Right renal pelvis (tissue), 4 donors: ENCODE results near the gene DPF3. TPM values are rescaled to one million over a fixed set of nuclear protein-coding genes. Genes with fewer than 3 reads are reported as not detected.

Experiments used
- DNase-seq, 4 donors: peaks; one replicate each; pipeline ENCODE4 v3.0.0-alpha.2; 2013; ENCODE audit warnings: low read depth in 4 of 4, low spot score in 3 of 4, missing footprints in 1 of 4
- polyA plus RNA-seq, 4 donors: library from polyadenylated mRNA; unstranded; fragments of 120-200 nt; gene quantifications; one replicate each; pipeline ENCODE4 v1.2.1, GENCODE V29; 2013; ENCODE audit not compliant: insufficient read length in 4 of 4

Gene DPF3
- polyA plus RNA-seq, 4 donors: 4.1 to 6.2 (median 5.0) TPM

GRCh38 chr14:72845196-72845595, 48.7 kb downstream of the DPF3 start:
- DNase-seq: no peak

DNA sequence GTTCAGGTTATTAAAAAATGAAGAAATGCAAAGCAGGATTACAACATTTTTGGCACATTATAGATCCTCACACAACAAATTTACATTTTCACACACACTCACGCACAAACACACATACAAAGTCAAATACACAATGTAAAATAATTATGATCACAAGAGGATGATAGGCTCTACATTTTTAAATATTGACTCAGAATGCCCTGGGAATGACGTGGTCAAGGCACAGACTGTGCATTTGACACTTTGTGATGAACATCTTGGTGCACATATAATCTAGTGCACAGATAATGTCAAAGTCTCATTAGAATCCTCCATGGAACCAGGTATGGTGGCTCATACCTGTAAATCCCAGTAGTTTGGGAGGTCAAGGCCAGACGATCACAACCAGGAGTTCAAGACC, 49.4 kb downstream of the DPF3 start:
- no peak for DNase-seq

GRCh38 chr14:72839753-72840607, 53.9 kb downstream of the DPF3 start:
- DNase-seq: no peak

DNA sequence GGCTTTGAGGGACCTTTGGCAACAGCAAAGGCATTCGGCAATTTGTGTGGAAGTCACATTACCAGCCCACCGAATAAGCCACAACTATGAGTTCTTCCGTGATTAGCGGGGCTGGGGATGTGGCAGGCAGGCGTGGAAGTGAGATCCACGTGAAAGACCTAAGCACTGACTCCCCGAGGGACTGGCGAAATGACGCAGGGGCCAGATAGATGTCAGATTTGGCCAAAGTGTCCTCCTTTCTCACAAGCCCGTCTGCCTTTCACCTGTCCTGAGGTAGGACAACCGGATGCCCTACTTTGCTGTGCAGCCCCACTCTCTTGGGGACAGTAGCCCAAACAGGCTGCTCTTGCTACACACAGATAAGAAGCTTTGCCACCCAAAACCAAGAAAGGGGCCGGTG, 54.5 kb downstream of the DPF3 start:
- no peak for DNase-seq

- DNase-seq: no peak
These were observed 57.8 kb downstream of the DPF3 start for GRCh38 chr14:72836085-72836484.

DNA sequence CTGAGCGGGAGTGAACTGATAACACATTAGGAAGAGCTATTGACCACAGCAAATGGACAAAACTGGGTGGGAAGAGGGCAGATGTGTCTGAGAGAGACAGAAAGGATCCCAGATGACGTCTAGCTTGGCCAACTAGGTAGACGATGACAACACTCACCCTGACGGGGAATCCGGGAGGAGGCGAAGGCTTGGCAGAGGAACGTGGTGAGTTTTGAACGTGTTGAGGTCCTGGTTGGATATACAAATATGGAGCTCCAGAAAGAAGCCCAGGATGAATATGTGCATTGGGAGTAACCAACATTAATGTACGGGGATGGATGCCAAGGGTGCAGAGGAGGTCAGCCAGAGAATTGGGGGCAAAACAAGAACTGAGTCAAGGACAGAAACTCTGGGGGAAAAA, 60.7 kb downstream of the DPF3 start:
- no peak for DNase-seq

DNA sequence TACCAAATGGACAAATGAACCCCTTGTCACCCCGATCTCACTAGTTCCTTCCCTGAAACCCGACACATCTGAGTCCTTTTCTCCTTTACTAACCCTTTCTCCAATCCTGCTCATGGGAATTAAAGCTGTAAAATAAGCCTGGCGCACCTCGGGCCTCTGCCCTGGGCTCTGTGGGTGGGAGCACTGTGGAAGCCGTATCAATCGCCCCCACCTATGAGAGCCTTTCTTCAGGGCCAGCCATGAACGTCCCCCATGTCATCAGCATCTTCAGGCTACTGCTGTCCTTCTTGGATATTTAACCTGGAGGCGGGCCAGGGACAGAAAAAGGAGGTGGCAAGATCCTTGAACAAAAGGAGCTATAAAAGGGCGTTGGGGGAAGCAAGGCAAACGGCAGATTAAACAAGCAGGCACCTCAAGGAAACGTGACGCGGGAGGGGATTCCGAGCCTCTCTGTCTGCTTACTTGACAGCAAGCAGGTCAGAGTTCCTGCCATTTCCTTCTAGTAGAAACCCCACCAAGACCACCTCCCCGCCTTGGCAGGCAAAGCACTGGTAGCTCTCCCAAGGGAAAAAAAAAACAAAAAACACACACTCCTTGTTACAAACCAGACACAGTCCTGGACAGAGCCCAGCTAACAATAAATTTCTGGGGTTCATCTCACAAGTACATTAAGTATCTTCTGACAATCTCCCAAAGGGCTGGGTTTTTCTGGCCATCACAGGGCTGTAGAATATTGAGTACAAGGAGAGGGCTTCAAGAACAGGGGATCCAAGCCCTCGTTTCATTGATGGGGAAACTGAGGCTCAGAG, 62.9 kb downstream of the DPF3 start:
- no peak for DNase-seq

DNA sequence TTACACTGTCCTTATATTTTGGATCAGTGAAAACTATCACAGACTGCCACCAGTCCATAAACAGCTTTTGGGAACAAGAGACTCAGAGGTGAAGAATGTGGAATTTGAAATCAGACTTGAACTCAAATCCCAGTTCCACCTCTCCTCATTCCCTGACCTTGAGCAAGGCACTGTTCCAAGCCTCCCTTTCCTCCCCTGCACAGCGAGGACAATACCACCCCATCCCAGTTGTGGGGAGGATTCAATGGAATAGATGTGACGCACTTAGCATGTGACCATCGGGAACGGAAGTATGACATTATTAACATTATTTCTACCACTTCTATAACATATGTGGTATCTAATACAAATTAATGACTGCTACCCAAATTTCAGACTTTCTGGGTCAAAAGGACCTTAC, 63.5 kb downstream of the DPF3 start:
- no peak for DNase-seq

DNA sequence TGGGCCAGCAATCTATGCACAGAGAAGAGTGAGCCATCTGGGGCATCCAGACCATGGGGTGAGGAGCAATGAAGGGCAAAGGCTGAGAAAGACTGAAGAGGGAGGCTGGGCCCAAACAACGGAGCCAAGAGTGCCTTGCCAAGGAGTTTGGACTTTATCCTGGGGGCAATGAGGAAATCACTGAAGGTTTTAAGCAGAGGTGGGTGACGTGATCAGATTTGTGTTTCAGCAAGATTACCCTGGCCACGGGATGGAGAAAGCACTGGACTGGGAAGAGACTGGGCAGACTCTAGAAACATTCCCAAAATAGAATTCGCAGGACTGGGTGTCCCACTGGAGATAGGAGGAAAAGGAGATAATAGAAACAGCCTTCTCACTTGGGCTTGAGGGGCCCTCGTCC, 65.3 kb downstream of the DPF3 start:
- no peak for DNase-seq

DNA sequence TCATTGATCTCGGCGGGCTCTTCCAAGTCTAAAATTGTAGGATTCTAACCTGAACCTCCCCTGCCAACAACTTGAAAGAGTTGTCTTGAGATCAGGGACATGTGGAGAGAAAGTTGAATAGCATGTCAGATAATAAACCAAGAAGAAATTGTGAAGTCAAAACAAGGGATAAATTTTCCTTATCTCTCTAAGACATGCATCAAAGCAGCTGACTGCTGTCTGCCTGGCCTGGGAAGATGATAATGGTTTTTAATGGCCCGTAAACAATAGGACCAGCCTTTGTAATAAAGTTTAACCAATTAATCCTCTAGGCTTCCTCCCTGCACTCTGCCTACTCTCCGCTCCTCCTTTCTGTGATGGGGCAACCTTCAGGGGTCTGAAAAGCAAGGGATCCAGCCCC, 67.9 kb downstream of the DPF3 start:
- no peak for DNase-seq

DNA sequence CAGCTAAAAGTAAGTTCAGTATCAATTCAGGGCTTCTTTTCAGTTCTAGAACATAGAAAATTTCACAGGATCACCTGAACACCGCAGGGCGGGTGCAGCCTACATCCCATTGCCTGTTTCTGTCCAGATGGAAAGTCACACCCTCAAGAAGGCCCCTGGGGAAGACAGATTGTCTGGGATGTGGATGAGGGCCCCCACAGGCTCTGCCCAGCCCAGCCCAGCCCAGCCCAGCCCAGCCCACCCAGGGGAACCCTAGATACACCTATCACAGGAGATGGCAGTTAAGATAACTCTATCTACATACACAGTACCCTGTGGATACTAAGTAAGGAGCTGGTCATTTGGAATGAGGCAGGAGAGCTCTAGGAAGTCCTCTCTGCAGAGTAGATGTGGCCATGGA, 68.4 kb downstream of the DPF3 start:
- no peak for DNase-seq

DNA sequence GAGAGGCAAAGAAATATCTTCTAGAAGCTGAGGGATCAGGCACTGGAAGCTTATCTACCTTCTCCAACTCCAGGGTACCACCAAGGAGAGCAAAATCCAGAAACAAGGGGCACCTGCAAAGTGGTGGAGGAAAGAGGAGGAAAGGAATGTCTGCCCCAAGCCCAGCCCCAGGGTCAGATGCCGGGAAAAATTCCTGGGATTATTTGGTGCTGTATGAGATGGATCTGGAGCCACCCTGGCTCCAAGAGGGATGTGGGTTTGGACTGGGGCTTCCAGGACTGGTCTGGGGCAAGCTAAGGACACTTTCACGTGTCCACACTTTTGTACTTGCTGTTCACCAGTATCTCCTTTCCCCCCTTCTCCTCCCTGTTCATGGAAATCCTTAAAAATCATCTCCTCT, 69.8 kb downstream of the DPF3 start:
- no peak for DNase-seq

GRCh38 chr14:72822946-72823611, 70.8 kb downstream of the DPF3 start:
- no peak for DNase-seq

GRCh38 chr14:72818998-72819397, 74.9 kb downstream of the DPF3 start:
- no peak for DNase-seq

DNA sequence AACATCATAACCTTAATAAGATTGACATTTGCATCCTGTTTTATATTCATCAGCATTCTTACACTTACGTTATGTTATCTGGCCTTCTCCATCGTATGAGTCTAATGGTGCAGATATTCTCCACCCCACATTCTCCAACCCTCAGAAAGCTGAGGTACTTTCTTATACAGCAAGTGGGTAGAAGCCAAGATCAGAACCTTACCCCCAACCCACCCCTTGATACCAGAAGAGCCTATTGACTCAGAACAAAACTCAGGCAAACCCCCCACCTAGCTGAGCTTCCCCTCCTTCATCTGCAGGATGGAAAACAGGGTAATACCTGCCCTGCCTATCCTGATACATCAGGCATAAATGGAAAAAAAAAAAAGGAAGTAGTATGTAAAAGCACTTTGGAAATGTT, 77.6 kb downstream of the DPF3 start:
- DNase-seq: no peak

- no peak for DNase-seq
These were observed 78.5 kb downstream of the DPF3 start for GRCh38 chr14:72815430-72815829.

GRCh38 chr14:72812292-72812851, 81.5 kb downstream of the DPF3 start:
- DNase-seq: peak; percentile 25 to 55 (median 50)

GRCh38 chr14:72810201-72810600, 83.7 kb downstream of the DPF3 start:
- DNase-seq: no peak

DNA sequence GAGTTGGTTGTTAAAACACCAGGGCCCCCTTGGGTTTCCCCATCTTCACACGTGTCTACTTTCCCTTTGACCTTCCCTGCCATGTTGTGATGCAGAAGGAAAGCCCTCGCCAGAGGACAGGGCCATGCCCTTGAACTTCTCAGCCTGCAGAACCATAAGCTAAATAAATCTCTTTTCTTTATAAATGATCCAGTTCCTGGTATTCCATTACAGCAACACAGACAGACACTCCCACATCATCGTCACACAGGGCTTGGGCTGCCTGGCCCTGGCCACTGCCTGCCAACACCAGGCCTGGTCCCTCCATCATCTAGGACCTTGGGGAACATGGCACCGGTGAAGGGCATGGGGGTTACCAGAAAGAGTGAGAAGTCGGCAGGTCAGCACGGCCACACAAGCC, 84.8 kb downstream of the DPF3 start:
- no peak for DNase-seq

DNA sequence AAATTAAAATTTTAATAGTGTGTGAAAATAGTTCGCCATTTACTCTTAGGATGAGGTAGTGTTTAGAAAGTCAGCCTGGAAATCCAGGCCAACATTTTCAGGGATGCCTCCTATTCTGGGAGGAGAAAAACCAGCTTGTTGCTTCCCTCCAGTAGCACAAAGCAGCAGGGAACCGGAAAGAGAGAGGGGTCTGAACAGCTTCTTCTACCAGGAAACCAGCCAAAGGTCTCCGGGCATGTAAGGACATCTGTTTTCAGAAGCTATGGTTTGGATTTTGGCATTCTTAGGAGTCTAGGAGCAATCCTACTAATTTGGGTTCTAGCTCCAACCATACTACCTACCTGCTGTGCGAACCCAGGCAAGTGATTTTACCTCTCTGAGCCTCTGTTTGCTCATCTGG, 85.3 kb downstream of the DPF3 start:
- DNase-seq: no peak

- no peak for DNase-seq
These were observed 91.3 kb downstream of the DPF3 start for GRCh38 chr14:72802588-72802946.
